ENCODE data around the gene RAD54L.
"Not testable (repeated sequence)": the region's sequence is repeated elsewhere in the genome, so short reads cannot be mapped to it uniquely, and the experiment has no call there.

RAD54L gene

DNA sequence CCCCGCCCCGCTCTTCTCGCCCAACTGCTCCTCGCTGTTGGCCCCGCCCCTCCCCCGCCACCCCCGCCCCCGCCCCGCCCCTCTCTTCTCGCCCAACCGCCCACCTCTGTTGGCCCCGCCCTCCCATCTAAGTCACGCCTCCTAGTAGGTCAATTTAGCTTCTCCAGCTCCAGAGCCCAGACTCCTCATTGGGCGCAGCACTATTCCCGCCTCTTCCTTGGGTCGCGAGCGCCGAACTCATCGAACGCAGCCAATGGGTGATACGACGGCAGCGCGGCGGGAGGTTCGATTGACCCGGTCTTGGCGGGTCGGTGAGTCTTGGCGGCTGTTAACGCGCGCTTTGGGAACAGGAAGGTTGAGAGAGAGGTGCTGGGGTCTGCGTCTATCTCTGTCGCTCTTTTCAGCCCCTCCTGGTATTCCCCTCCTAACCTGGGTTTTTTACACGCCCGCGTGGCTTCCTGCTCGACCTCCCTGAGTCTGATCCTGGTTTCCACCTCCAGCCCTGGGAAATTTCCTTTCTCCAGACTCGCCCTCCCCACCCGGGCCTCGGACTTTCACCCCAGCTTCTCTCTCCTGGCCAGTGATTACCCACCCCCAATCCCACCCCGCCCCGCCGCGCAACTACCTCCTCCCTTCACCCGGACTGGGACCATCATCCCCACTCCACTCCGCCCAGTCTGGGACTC is at the start of gene RAD54L:
TSS of gene RAD54L (plus strand) at position 328 of the 686 bp plus-strand sequence. CDS start 643 bp downstream, outside the sequence.
- peak; percentile 97 for DNase-seq

- peak; percentile 29 for DNase-seq
Measured at GRCh38 chr1:46197964-46198811, 49.4 kb upstream of the RAD54L start, which contains the start of gene POMGNT1. TSS of gene POMGNT1 (minus strand) at chr1:46198434. CDS start at chr1:46197821, 613 bp downstream.

GRCh38 chr1:46199233-46199749 is 48.3 kb upstream of the RAD54L start:
- DNase-seq, result no peak

DNA sequence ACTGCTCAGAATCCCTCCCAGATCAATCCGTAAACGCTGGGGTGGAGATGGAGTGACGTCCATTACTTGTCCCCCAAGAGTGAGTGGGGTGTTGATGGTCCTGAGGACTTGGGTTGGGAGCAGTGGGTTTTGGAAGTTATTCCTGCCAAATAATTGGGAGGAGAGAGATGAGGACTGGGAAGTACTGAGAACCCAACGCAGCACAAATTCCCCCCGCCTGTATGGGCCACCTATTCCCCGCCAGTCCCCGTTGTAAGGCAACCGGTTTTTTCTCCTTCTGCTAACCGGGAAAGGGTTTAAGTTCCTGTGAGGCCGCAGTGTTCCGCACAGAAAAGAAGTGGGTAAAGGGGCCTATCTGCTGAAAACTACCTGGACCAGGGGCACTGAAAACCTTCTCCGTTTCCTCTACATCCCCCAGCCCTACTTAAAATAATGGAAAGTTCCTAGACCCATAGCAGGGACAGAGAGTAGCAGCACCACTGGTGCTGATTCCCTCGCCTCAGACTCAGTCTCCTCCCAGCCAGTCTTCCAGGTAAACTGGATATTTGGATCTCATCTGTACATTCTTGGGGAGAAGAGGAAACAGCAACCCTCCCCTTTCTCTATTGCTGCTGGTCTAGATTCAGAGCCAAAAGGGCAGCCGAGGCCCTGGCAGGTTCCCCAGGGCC is 43.7 kb upstream of the RAD54L start:
- DNase-seq, result no peak

GRCh38 chr1:46204406-46204742 is 43.2 kb upstream of the RAD54L start:
- no peak for DNase-seq

DNA sequence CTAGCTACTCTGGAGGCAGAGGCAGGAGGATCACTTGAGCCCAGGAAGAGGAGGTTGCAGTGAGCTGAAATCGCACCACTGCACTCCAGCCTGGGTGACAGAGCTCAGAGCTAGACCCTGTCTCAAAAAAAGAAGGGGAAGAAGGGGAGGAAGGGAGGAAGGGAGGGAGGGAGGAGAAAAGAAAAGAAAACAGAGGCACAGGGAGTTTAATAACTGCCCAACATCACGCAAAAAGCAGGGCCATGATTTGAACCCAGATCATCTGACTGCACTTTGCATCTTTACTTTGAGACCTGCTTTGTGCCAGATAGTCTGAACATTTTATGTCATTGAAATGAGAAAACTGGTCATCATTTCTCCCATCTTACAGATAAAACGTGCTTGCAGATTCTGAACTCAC is 42.4 kb upstream of the RAD54L start:
- no peak for DNase-seq

DNA sequence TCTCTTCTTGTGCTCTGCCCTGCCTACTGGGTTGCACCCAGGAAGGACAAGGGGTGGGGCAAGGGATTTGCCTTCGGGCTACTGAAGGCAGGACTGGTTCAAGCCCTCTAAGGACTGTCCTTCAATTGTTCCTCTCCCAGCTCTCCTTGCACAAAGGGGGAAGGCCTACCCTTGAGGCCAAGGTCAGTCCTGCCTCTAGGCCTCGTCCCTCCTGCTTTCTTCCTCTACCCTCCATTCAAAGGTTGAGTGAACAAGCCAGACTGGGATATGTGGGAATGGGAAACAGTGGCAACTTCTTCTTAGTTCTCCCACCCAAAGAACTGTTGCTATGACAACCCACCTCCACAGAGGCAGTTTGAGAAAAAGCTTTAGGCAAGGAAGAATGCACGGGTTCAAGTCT is 41.8 kb upstream of the RAD54L start:
- no peak for DNase-seq

DNA sequence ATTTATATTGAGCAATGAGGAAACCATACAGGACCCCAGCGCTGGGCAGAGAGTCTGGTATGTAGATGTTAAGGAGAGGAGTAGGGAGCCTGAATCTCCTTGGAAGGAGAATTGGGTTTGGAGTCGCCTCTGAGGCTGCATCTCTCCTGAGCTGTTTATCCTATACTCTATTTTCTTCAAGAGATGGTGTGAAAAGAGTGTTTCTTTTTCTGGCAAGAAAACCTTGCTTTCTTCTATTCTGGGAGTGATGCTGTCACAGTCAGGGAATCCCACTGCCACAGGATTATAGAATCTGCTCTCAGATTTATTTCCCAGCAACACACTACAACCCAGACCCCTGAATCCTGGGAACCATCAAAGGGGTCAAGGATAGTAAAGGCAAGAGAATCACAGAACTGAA is 41.2 kb upstream of the RAD54L start:
- DNase-seq, result no peak

DNA sequence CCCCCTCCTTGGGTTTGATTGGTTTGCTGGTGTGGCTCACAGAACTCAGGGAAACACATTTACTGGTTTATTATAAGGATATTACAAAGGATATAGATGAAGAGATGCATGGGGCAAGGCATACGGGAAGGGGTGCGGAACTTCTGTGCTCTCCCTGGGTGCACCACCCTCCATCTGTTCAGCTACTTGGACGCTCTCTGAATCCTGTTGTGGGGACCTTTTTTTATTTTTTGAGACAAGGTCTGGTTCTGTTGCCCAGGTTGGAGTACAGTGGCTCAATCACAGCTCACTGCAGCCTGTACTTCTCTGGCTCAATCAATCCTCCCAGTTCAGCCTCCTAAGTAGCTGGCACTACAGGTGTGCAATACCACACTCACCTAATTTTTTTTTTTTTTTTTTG is 37.0 kb upstream of the RAD54L start:
- no peak for DNase-seq

- no peak for DNase-seq
Measured at GRCh38 chr1:46211051-46211450, 36.5 kb upstream of the RAD54L start.

DNA sequence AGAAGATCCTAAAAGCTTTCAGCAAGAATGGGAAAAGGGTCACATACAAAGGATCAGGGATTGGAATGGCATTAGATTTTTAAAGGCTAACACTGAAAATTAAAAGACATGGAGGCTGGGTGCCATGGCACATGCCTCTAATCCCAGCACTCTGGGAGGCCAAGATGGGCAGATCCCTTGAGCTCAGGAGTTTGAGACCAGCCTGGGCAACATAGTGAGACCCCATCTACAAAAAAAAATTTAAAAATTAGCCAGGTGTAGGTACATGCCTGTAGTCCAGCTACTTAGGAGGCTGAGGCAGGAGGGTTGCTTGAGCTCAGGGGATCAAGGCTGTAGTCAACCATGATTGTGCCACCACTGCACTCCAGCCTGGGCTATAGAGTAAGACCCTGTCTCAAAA is 32.1 kb upstream of the RAD54L start:
- no peak for DNase-seq

GRCh38 chr1:46218443-46218842 is 29.1 kb upstream of the RAD54L start:
- DNase-seq, result peak; percentile 82

GRCh38 chr1:46219551-46220520 is 27.7 kb upstream of the RAD54L start:
- DNase-seq, result no peak

GRCh38 chr1:46220808-46221207 is 26.8 kb upstream of the RAD54L start:
- DNase-seq, result no peak

DNA sequence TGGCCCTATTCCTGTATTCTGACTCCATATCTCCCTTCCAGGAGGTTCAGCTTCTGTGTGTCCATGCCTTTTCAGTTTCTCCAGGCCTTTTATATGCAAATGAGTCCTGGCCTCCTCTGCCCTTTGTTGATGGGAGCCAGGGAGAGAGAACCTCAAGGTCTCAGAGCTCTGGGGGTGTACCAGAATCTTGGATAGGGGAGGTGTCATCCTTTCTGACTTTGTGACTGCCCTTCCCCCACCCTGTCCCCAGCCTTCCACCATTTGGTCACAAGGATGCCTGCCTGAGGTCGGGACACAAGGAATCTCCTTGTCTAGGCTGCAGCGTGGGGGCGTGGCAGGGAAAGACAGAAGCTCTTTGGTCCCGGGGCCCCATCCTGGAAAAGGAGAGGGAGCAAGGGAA is 25.8 kb upstream of the RAD54L start:
- DNase-seq, result no peak

- DNase-seq, result not testable (repeated sequence)
Measured at GRCh38 chr1:46223055-46223454, 24.5 kb upstream of the RAD54L start.

DNA sequence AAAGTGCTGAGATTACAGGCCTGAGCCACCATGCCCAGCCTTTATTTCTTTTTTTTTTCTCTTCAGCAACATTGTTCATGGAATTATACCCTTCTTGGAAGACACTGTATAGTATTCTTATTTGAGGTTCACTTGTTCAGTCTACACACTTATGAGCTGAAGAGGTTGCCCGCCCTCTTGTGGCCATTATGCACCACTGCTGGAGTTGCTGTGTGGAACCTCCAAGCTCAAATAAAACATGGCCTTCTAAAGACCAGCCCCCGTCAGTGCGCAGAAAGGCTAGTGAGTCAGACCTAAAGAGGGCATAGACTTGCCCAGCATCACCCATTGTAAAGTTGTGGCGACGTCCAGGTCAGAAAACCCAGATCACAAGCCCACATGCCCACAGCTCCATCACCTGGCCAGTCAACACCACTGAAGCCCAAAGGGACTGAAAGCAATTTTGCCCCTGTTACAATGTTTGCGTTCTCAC is 24.1 kb upstream of the RAD54L start:
- peak; percentile 69 for DNase-seq

GRCh38 chr1:46224966-46225365 is 22.6 kb upstream of the RAD54L start:
- DNase-seq, result no peak

DNA sequence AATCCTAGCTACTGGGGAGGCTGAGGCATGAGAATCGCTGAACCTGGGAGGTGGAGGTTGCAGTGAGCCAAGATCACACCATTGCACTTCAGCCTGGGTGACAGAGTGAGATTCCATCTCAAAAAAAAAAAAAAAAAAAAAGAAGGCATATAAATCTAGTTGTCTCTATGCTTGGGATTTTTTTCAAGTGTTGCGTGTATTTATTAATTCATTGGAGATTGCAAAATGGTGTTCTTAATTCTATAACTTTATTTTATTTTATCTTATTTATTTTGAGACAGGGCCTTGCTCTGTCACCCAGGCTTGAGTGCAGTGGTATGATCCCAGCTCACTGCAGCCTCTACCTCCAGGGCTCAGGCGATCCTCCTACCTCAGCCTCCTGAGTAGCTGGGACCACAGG is 16.3 kb upstream of the RAD54L start:
- DNase-seq, result not testable (repeated sequence)

GRCh38 chr1:46236882-46237281 is 10.7 kb upstream of the RAD54L start:
- no peak for DNase-seq

- DNase-seq, result not testable (repeated sequence)
Measured at GRCh38 chr1:46238865-46239264, 8.7 kb upstream of the RAD54L start.

- not testable (repeated sequence) for DNase-seq
Measured at GRCh38 chr1:46241733-46242132, 5.8 kb upstream of the RAD54L start.
